VCaP (cell line): Measurements from ENCODE around the gene PSME1.
A peak's percentile ranks its signal among the peaks of the same experiment; 100 is the strongest.

ENCODE experiments used
- H3K27ac ChIP-seq: fragments of 450-650 bp; 2 replicates; pipeline ENCODE4 v1.5.1; 2017
- TF ChIP-seq, protein P1 (sequence below): fragments of 450-650 bp; conservative IDR thresholded peaks from 2 replicates; pipeline ENCODE4 v1.5.1; 2017; ENCODE audit warnings: mild to moderate bottlenecking, moderate library complexity

Gene PSME1

DNA sequence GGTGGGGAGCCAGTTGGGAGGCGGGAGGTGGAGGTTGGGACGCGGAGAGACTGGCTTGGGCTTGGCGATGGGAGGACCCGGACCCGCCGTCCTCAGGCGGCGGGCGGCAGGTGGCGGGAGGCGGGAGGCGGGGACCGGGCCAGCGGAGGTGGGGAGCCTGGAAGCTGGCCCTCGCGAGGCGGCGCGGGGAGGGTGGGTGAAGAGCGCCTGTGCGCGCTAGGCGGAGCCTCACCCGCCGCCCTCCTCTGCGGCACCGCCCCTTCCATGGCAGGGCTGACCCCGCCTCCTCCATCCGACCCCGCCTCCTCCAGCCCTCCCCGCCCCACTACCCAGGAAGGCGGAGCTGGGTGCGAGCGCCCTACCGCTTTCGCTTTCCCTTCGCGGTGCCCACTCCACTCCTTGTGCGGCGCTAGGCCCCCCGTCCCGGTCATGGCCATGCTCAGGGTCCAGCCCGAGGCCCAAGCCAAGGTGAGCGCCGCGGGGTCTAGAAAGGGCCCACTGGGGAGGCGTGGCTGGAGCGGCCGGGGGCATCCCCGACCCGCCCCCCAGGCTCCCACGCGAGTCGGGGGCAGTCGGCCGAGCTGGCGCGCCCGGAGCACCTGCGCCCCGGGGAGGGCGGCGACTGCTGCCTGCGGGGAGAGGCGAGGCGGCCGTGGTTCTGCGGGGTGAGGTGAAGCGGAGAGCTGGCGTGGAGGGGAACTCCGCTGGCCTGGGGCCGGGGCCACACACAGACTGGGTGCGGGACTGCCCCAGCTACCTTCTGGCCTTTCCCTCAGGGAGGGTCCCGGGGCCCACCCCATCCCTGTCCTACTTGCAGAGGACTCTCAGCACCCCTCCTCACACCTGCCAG is at the start of gene PSME1:
Gene PSME1, plus strand, starts transcription at position 361 of the 850 bp plus-strand sequence. Its CDS starts 69 bp downstream, at position 430.
- peak within 1 kb of the TSS; percentile 86 for H3K27ac ChIP-seq
- TF ChIP-seq, protein P1, sequence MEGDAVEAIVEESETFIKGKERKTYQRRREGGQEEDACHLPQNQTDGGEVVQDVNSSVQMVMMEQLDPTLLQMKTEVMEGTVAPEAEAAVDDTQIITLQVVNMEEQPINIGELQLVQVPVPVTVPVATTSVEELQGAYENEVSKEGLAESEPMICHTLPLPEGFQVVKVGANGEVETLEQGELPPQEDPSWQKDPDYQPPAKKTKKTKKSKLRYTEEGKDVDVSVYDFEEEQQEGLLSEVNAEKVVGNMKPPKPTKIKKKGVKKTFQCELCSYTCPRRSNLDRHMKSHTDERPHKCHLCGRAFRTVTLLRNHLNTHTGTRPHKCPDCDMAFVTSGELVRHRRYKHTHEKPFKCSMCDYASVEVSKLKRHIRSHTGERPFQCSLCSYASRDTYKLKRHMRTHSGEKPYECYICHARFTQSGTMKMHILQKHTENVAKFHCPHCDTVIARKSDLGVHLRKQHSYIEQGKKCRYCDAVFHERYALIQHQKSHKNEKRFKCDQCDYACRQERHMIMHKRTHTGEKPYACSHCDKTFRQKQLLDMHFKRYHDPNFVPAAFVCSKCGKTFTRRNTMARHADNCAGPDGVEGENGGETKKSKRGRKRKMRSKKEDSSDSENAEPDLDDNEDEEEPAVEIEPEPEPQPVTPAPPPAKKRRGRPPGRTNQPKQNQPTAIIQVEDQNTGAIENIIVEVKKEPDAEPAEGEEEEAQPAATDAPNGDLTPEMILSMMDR, result no peak

DNA sequence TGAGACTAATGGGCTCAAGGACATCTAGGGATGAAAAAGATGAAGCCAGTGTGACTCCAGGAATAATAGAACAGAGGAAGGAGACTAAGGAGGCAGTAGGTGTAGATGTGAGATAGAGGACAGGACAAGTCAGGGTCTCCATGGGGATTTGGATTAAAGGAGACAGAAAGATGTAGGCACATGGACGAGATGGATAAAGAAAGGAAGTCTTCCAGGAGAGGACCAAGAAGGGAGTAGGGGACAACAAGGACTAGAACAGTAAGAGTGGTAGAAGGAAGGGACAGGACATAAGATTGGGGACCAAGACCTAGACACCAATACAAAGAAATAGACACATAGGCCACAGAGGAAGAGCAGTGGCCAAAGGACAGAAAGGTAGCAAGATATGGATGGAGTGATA is 49.0 kb upstream of the PSME1 start:
- TF ChIP-seq, protein P1, result no peak
- no peak overlapping the region for H3K27ac ChIP-seq

DNA sequence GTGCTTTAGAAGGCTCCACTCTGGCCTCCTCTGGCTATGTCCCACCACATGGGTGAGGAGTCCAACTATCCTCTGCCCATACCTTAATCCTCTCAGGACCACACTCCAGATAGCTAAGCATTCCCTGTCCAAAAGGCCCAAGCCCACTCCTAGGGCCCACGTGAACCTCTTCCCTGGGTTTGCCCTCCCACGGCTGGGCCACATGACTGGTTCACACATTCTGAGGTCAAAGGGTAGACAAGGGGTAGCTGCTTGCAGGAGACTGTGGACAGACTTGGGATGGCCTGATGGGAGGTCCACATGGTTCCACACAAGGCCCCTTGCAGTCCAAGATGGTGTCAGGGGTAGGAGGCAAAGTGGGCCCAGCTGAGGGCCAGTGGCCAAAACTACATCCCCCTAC is 47.9 kb upstream of the PSME1 start:
- no peak overlapping the region for H3K27ac ChIP-seq
- TF ChIP-seq, protein P1, result no peak

DNA sequence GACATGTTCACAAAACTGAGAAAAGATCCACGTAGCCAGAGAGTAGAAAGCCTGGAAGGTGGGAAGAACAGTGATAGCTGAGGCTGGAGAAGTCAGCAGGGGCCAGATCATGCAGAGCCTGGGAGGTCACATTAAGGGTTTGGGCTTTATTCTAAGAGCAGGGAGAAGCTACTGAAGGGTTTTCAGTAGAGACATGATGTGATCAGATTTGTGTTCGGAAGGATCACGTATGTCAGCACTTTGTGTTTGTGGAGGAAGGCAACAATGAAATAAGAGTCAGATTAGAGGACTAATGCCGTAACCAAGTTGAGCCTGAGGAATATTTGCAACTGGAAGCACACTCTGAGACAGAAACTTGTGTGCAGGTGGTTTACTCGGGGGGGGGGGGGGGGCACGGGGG is 46.1 kb upstream of the PSME1 start:
- TF ChIP-seq, protein P1, result no peak
- no peak overlapping the region for H3K27ac ChIP-seq

DNA sequence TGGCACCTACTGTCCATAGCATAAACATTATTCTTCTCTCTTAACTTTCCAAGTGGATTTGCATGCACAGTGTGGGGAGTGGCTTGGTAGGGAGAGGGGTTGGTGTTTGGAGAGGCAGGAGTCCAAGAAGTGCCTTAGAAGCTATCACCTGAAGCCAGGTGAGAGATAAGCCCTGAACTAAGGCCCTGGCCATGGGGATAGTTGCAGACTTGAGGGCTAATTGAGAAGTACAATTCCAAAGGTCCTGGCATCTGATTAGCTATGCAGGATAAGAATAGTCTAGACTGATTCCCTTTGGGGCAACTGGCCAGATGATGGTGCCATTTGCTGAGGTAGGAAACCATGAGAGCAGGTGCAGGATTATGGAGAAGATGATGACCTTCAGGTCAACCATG is 43.9 kb upstream of the PSME1 start:
- TF ChIP-seq, protein P1, result no peak
- no peak overlapping the region for H3K27ac ChIP-seq

DNA sequence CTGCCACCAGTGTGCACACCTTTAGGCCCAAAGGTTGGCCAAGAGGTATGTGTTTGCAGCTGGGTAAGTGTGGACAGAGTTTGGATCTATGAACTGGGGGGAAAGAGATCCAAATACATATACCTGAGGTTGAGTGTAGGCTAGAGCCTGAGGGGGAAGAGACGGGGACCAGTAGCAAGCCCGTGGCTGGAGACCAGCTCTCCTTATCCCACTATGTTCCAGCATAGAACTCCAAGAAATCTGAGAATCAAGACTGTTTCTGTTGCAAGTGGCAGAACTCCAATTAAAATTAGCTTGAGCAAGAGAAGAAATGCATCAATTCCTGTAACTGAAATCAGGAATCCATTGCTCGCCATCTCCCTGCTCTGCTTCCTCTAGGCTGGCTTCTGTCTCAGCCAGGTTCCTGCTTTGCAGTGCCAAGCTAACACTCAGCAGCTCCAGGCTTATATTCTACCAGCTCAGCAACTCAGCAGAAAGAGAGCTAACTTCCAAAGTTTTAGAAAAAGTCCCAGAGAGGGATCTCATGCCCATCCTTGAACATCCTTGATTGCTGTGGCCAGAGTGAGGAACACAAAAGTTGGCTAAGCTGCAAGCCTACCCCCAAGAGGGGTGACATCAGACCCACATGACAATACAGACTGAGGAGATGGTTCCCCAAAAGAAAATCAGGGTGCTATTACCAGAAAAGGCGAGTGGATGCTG is 43.3 kb upstream of the PSME1 start:
- H3K27ac ChIP-seq, result no peak overlapping the region
- TF ChIP-seq, protein P1, result no peak

DNA sequence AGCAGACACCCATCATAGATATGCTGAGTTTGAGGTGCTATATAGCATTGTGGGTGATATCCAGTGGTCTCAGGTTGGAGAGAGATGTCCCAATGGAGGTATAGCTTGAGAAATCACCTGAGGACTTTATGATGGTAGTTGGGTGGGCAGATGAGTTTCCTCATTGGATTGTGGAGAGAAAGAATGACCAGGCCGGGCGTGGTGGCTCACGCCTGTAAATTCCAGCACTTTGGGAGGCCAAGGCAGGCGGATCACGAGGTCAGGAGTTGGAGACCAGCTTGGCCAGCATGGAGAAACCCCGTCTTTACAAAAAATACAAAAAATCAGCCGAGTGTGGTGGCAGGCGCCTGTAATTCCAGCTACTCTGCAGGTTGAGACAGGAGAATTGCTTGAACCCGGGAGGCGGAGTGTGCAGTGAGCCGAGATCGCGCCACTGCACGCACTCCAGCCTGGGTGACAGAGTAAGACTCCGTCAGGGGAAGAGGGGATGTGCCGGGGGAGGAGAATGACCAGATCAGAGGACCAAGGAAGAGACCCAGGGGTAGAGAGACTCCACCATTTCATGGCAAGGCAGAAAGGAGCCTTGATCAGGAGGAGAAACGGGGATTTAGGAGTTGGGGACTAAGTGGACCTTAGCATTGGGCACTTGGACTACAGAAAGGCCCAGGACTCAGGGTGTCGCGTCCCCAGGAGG is 42.6 kb upstream of the PSME1 start:
- peak overlapping the region; percentile 84 for H3K27ac ChIP-seq
- TF ChIP-seq, protein P1, result no peak
